Activated CD4-positive, alpha-beta T cell treated with anti-CD3 and anti-CD28 coated beads for 36 hours (primary cell): ENCODE measurements around the gene GLRA1. TPM values are rescaled to one million over a fixed set of nuclear protein-coding genes. Genes with fewer than 3 reads are reported as not detected.

Experiments
- ATAC-seq: fragments of 200-7000 bp; cut with Tn5 transposase; one replicate; pipeline ENCODE4 v1.10.0; 2021; ENCODE audit warnings: mild to moderate bottlenecking, moderate library complexity
- CTCF ChIA-PET: fragments of 350-600 bp; sonication (Branson Sonifier 250); formaldehyde crosslinking; loops from one replicate; lab custom pipeline; 2021; ENCODE audit warnings: antibody characterized with exemption; lab: Charles Lee
- POLR2A ChIA-PET: fragments of 350-600 bp; sonication (Branson Sonifier 250); formaldehyde crosslinking; loops from one replicate; lab custom pipeline; 2021; ENCODE audit warnings: antibody characterized with exemption, inconsistent platforms; lab: Charles Lee
- DNase-seq: peaks from one replicate; pipeline ENCODE4 v3.0.0-alpha.2; 2020
- H3K27ac Mint-ChIP-seq: one replicate; pipeline ENCODE4 v1.8.0; 2021; ENCODE audit warnings: mixed read lengths
- H3K27me3 Mint-ChIP-seq: one replicate; pipeline ENCODE4 v1.8.0; 2021; ENCODE audit warnings: mixed read lengths
- H3K36me3 Mint-ChIP-seq: one replicate; pipeline ENCODE4 v1.8.0; 2021; ENCODE audit warnings: low read depth, mixed read lengths
- H3K4me1 Mint-ChIP-seq: one replicate; pipeline ENCODE4 v1.8.0; 2021; ENCODE audit warnings: mixed read lengths
- H3K4me3 Mint-ChIP-seq: one replicate; pipeline ENCODE4 v1.8.0; 2021; ENCODE audit warnings: mild to moderate bottlenecking, moderate library complexity, mixed read lengths
- H3K9me3 Mint-ChIP-seq: one replicate; pipeline ENCODE4 v1.8.0; 2021; ENCODE audit warnings: low read depth, mixed read lengths
- intact Hi-C, 2 experiments: fragments of 100-400 bp; cut with DNase I in 1 of 2; cut with micrococcal nuclease in 1 of 2; formaldehyde crosslinking; loops; one replicate each; pipeline versions ENCODE4 v1.14.2 to v1.15.1; 2022 to 2024; cut with DNase I, micrococcal nuclease
- total RNA-seq, 2 experiments: library from RNA; stranded (reverse); gene quantifications; one replicate each; pipeline ENCODE4 v1.2.3, GENCODE V29; 2021

The GLRA1 gene
- total RNA-seq, 2 experiments from 2014 or later: not detected

- intact Hi-C loops: loop anchor here (5.0 to 10.0 kb wide), 5 partner anchors 521 to 1768 kb away; partner anchors contain the start of genes ANXA6 (in 1 of the 2), GM2A (in 1 of the 2), HMGXB3 (in 1 of the 2) and TIGD6 (in 1 of the 2)
- CTCF ChIA-PET: interaction anchor here (0.7 to 1.8 kb wide), 7 partner anchors 9 to 370 kb away, joined by 3 to 10 read pairs (median 3); no protein-coding TSS in a partner anchor
- ATAC-seq (no peak), DNase-seq (no peak)
- H3K27me3 Mint-ChIP-seq: no peaks in the 10 kb centered on the region
- peaks cover 39% of the 10 kb centered on the region for H3K36me3 Mint-ChIP-seq
- POLR2A ChIA-PET: interaction anchor here (1.5 to 2.8 kb wide), 4 partner anchors 14 to 114 kb away, joined by 5 to 28 read pairs (median 9); partner anchors contain the start of gene ATOX1
- no peak overlapping the region for H3K4me3 Mint-ChIP-seq
- no peaks in the 10 kb centered on the region for H3K9me3 Mint-ChIP-seq
- H3K4me1 Mint-ChIP-seq: peaks cover 46% of the 10 kb centered on the region
- peak overlapping the region; percentile 73 for H3K27ac Mint-ChIP-seq
These were observed 151.6 kb downstream of the GLRA1 start for GRCh38 chr5:151772846-151773561.

Other genes with a start within 250 kb of the GLRA1 start
- under 1 TPM; 0.30 to 0.67 TPM for gene SPARC, start 237.9 kb downstream of the GLRA1 start, total RNA-seq
- gene ATOX1, start 166.2 kb downstream of the GLRA1 start, total RNA-seq: 10 to 100 TPM; 74.8 to 85.9 TPM
- gene G3BP1, start 152.9 kb downstream of the GLRA1 start, total RNA-seq: 100 to 1,000 TPM; 253 to 280 TPM